ENCODE data around the gene MMP25.
"Not testable (repeated sequence)": the region's sequence is repeated elsewhere in the genome, so short reads cannot be mapped to it uniquely, and the experiment has no call there.

MMP25 gene

DNA sequence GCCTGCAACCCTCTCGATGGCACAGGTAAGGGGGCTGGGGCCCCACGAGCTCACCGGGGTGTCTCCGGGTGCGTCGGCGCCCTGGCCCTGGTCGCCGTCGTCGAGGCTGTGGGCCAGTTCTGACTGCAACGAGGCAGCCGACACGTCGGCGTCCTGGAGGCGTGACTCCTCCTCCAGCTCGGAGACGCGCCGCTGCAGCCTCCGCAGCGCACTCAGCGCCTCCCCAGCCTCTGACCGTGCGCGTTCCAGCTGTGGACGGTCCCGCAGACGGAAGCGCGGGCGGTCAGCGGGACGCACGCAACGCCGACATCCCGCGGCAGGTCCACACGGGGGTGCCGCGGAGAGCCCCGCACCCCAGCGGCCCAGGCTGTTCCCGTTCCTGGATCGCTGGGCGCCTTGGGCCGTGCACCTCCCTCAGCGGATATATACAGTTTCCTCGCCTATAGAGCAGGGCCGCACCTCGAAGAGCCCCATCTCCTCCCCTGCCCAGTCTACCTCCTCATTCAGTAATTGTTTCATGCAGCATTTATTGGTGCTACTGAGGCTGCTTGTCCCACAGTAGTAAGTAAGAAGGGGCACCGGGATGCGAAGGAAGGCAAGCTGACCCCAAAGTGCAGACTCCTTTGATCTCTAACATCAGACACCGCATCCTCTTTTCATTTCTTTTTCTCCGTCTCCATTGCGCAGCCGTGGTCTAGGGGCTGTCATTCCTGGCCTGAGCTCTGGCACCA, 16.7 kb upstream of the MMP25 start:
- in situ Hi-C loops (cut with HindIII; ENCODE audit: low sequenced_read_pairs): no loop called here

DNA sequence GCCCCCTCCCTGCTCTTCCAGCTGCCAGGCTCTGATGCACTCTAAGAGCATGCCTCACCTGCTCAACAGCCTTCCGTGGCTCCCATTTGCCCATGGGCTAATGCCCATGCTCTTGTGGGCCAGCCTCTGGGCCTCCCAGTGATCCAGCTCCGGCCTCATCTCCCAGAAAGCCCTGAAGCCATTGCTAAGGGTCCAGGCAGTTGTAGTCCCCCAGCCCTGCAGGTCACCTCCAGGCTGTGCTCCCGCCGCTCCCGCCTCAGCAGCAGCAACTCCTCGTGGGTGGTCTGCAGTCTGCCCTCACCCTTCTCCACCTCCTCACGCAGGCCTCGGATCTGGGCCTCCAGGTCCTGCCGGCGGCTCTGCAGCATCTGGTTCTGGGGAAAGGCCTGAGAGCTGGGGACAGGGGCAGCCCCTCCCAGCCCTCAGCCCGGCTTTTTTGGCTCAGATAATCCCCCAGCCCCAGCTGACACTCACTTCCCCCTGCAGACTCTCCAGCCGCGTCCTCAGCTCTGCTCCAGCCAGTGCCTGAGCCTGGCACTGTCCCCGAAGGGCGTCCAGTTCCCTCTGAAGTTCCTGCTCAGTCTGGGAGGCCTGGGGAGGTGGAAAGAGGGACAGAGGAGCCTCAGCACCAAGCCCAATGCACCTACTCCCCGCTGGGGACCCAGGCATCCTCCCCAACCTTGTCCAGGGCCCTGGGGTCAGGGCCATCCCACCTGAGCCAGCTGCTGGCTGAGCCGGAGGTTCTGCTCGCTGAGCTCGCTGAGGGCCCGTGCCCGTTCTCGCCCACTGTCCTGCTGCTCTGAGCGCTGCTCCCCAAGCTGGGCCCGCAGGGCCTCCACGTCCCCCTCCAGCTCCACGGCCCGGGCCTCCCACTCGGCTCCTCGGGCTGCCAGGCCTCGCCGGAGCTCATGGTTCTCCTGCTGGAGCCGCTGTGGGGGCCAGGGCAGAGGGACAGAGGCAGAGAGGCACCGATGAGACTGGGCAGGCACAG, 15.8 kb upstream of the MMP25 start:
- in situ Hi-C loops (cut with HindIII; ENCODE audit: low sequenced_read_pairs): no loop called here

DNA sequence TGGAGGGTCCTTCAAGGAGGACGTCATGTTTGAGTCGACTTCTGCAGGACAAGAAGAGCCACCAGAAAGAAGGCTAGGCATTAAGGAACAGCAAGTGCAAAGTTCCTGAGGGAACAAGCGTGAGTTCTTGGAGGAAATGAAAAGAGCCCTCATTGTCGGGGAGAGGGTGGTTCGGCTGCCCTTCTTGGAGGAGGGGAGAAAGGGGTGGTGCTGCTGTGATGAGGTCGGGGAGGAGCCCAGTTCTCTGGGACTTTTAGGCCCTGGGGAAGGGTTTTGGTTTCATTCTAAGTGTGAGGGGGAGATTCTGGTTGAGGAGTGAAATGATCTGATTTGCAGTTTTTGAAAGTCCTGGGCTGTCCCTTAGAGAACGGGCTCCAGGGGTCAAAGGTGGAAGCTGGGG, 13.7 kb upstream of the MMP25 start:
- in situ Hi-C loops (cut with HindIII; ENCODE audit: low sequenced_read_pairs): no loop called here

DNA sequence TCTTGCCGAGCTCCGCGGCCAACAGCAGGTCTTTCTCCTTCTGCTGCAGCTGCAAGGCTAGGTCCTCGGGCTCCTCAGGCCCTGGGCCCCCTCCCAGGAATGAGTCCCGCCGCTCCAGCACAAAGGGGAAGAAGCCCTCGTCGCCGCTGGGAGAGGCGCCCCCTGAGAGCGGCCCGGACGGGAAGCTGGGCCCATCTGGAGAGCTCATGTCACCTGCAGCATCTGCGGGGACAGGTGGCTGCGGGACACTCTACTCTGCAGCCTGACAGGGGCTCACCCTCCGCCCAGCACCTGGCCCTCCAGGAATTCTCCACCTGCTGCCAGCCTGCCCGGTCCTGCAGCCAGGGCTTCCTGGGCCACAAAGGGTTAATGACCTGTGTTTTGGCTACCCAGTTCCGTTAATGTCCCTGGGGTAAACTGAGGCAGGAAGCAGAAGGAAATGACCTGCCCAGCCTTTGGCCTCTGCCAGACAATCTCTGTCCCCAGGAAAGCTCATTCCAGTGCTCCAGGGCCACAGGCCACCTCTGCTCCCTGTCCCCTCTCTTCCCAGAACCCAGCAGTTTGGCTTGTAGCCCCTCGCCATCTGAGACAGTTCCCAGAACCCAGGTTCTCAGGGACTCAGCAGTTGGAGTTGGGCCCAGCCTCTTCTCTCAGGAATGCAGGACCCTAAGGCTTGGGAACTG, 10.9 kb upstream of the MMP25 start:
- in situ Hi-C loops (cut with HindIII; ENCODE audit: low sequenced_read_pairs): no loop called here

DNA sequence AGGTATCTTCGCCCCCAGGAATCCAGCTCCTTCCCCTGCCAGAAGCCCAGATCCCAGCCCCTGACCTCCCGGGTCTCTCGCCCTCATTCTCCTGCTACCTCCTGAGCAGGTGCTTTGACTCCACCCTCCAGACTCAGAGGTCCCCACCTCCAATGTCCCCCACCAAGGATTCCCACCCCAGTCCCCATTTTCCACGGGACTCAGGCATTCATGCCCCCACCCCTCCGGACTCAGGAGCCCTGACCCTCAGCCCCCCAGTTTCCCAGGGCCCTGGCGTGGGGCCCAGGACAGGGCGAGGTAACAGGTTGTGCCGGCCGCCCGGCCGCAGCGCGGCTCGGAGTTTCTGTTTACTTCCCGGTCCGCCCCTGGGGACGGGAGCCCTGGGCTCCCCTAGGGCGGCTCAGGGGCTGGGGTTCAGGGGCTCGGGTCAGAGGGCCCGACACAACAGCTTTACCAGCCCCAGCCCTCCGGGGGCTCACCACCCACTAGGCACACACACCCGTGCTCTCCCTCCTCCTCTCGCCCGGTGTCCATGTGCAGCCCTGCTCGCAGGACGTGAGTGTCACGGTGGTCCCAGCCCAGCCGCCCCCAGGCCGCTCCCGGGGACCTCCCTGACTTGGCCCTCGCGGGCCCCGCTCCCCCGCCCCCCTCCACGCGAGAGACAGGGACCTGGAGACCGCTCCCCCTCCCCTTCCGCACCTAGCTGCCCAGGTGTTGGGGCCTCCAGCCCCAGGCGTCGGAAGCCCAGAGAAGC, 10.2 kb upstream of the MMP25 start:
- in situ Hi-C loops (cut with HindIII; ENCODE audit: low sequenced_read_pairs): no loop called here

DNA sequence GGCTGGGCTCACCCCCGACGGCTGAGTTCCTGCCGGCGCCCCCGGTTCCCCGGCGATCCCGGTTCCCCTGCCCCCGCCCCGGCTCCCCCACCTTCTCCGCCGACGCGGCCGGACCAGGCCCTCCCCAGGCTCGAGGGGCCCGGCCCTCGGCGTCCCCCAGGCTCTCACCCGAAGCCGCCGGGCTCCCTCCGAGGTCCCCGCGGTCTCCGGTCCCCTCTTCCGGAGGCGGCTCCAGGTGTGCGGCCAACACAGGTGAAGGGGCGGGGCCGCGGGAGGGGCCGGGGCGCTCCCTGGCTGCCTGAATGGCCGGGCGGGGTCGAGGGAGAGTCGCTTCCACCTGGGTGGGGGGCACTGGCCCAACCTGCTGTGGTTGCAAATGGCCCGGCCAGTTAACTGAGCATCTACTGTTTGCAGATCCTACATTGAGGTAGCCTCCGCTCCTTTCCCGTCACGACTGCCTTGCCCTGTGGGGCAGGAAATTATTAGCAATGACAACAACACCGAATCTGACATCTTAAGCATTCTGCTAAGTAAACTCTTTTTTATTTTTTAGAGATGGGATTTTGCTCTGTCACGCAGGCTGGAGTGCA, 9.5 kb upstream of the MMP25 start, which contains the start of gene BICDL2:
TSS of gene BICDL2 (minus strand) at position 219 of the 590 bp plus-strand sequence. CDS start 1,448 bp downstream, outside the sequence.
- in situ Hi-C loops (cut with HindIII; ENCODE audit: low sequenced_read_pairs): no loop called here

DNA sequence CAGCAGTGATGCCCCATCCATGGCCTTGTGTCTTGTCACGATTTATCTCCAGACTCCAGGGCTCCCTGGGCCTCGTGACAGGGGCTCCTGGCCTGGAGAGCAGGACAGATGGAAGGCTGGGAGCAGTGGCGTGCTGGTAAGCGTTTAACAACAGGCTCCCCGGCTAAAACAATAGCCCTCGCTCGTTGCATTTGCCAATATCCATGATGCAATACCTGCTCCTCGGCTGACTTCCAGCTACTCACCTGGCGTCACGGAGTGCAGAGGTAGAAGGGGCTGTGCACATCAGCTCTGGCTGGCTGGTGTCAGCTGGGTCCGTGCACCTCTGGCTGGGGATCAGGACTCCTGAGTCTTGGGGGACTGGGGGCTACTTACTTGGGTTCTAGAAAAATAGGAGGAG, 8.1 kb upstream of the MMP25 start:
- in situ Hi-C loops (cut with HindIII; ENCODE audit: low sequenced_read_pairs): no loop called here

DNA sequence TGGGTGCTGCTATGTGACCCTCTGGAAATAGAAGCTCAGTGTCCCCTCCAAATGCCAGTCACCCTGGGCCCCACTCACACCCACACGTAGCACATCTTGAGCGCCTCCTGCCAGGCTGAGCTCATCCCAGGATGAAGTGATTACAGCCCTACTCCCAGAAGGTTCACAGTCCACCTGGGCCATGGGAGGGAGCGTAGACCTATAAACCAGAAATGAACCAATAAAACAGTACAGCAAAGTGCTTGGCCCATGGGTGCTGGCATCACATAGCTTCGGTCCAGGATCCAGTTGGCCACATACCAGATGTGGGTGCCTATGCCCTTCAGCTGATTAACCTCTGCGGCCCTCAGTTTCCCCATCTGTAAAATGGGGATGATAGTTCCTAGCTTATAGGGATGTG, 7.5 kb upstream of the MMP25 start:
- in situ Hi-C loops (cut with HindIII; ENCODE audit: low sequenced_read_pairs): no loop called here

DNA sequence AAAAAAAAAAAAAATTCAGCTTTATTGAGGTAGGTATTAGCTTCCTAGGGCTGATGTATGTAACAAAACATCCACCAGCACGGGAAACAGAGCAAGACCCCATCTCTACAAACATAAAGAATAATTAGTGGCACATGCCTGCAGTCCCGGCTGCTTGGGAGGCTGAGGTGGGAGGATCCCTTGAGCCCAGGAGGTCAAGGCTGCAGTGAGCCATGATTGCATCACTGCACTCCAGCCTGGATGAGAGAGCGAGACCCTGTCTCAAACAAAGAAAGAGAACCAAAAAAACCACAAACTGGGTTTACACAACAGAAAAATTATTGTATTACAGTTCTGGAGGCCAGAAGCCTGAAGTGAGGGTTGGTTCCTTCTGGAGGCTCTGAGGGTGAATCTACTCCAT, 4.0 kb upstream of the MMP25 start:
- in situ Hi-C loops (cut with HindIII; ENCODE audit: low sequenced_read_pairs): no loop called here

DNA sequence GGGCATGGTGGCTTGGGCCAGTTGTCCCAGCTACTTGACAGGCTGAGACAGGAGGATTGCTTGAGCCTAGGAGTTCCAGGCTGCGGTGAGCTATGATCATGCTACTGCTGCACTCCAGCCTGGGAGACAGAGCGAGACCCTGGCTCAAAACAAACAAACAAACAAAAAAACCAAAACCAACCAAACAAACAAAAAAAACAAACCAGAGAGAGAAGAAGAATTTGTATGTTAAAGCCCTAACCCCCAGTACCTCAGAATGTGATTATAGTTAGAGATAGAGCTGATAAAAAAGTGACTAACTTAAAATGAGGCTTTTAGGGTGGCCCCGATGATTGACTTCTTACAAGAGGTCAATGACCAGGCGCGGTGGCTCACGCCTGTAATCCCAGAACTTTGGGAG, 1.7 kb upstream of the MMP25 start:
- in situ Hi-C loops (cut with HindIII; ENCODE audit: low sequenced_read_pairs): loop anchor here (5.0 kb wide), 2 partner anchors 53 to 108 kb away; partner anchors contain the start of gene ZSCAN10

DNA sequence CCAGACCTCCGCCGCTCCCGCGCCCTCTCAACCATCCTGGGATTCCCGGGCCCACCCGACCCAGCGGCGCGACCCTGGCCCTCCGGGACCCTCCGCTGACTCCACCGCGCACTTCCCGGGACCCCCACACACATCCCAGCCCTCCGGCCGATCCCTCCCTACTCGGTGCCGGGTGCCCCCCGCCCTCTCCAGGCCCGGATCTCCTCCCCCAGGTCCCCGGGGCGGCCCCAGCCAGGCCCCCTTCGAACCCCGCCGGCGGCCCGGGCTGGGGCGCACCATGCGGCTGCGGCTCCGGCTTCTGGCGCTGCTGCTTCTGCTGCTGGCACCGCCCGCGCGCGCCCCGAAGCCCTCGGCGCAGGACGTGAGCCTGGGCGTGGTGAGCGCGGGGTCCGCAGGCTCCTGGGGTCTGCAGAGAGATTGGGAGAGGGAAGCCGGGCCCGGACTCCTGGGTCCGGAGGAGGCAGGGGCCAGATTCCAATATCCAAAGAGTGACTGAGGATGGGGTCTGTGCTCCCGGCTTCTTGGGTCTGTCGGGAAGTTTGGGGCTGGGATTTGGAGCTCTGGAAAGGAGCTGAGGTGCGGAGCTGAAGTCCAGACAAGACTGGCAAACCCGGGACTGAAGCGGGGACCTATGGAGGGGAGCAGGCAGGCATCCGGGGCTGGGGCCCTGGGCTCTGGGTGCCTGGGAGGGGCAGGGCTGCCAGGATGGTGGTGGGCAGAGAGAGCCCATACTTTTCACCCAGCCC, 453 bp downstream of the MMP25 start:
- in situ Hi-C loops (cut with HindIII; ENCODE audit: low sequenced_read_pairs): loop anchor here (5.0 kb wide), 2 partner anchors 50 to 105 kb away; partner anchors contain the start of gene ZSCAN10

DNA sequence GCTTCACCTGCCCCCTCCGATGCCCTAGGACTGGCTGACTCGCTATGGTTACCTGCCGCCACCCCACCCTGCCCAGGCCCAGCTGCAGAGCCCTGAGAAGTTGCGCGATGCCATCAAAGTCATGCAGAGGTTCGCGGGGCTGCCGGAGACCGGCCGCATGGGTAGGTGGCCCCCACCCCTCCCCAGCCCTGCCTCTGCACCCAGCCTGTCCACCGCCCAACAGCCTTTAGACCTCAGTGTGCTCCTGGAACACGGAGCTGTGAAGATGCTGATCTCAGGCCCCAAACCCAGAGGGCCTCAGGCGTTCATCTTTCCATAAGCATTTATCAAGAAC, 993 bp downstream of the MMP25 start:
- in situ Hi-C loops (cut with HindIII; ENCODE audit: low sequenced_read_pairs): loop anchor here (5.0 kb wide), 2 partner anchors 50 to 105 kb away; partner anchors contain the start of gene ZSCAN10

DNA sequence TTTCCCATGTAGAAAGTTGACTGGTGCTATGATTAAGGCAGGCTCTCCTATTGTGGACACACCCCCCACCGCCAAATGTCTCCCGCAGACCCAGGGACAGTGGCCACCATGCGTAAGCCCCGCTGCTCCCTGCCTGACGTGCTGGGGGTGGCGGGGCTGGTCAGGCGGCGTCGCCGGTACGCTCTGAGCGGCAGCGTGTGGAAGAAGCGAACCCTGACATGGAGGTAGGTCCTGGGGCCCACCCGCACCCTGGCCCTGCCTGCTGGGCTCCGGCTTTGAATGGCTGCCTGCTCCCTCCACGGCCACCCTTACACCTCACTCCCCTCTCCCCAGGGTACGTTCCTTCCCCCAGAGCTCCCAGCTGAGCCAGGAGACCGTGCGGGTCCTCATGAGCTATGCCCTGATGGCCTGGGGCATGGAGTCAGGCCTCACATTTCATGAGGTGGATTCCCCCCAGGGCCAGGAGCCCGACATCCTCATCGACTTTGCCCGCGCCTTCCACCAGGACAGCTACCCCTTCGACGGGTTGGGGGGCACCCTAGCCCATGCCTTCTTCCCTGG, 3.6 kb downstream of the MMP25 start:
- in situ Hi-C loops (cut with HindIII; ENCODE audit: low sequenced_read_pairs): loop anchor here (5.0 kb wide), 2 partner anchors 47 to 102 kb away; partner anchors contain the start of gene ZSCAN10

DNA sequence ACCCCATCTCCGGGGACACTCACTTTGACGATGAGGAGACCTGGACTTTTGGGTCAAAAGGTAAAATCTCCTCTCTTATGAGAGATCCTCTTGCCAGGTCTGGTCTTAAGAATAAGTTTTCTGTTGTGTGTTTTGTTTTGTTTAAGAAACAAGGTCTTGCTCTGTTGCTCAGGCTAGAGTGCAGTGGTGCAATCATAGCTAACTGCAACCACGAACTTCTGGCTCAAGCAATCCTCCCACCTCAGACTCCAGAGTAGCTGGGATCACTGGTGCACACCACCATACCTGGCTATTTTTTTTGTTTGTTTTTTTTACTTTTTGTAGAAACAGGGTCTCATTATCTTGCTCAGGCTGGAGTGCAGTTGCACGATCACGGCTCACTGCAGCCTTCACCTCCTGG, 4.1 kb downstream of the MMP25 start:
- in situ Hi-C loops (cut with HindIII; ENCODE audit: low sequenced_read_pairs): no loop called here

DNA sequence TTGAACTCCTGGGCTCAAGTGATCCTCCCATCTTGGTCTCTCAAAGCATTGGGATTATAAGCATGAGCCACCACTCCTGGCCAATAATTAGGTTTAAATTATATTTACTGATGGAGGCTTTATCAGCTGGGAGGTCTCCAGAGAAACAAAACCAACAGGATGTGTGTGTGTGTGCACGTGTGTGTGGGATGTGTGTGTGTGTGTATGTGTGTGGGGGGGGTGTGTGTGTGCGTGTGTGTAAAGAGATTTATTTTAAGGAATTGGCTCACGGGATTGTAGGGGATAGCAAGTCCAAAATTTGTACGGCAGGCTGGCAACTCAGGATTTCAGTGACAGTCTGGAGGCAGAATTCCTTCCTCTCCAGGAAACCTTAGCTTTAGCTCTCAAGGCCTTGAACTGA, 4.6 kb downstream of the MMP25 start:
- in situ Hi-C loops (cut with HindIII; ENCODE audit: low sequenced_read_pairs): no loop called here

DNA sequence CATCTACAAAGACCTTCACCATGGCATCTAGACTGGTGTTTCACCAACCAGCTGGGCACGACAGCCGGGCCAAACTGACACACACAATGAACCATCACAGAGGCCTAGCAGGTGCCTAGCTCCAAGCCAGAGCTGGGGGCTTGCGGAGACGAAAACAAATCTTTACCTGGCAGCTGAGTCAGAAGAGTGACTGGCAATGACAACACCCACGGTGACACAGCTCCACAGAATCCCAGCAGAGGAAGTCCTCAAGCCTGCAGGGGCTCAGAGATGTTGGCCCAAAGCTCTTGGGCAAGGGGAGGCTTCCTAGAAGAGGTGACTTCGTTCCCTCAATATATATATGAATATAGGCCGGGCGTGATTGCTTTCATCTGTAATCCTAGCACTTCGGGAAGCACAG, 5.1 kb downstream of the MMP25 start:
- in situ Hi-C loops (cut with HindIII; ENCODE audit: low sequenced_read_pairs): no loop called here

DNA sequence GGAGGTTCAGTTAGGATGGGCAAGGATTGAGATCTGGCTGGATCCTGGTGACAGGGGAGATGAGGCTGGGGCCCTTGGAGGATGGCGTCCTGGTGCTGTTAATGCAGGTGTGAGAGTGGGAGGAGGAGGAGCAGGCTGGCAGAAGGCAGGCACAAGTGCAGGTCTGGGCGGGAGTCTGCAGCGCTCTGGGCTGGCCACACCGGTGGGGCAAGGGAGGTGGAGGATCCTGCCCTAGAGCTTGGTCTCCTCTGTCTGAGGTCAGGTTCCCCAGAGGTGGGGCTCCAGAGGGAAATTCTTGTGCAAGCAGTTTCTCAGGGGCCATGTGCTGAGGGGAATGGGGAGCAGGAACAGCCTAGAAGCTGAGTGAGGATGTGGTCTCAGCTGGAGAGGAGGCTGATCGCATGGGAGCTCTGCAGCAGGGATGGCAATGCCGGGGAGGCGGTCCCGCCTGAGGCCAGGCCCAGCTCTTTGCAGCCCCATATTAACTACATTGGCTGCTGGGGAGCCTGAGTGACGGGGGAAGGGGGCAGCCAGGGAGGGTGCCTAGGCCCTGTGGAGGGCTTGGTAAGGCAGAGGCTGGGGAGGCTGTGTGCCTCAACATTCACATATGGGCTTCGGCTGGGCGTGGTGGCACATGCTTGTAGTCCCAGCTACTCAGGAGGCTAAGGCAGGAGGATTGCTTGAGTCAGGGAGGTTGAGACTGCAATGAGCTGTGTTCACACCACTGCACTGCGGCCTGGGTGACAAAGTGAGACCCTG, 6.4 kb downstream of the MMP25 start:
- in situ Hi-C loops (cut with HindIII; ENCODE audit: low sequenced_read_pairs): not testable (repeated sequence)

DNA sequence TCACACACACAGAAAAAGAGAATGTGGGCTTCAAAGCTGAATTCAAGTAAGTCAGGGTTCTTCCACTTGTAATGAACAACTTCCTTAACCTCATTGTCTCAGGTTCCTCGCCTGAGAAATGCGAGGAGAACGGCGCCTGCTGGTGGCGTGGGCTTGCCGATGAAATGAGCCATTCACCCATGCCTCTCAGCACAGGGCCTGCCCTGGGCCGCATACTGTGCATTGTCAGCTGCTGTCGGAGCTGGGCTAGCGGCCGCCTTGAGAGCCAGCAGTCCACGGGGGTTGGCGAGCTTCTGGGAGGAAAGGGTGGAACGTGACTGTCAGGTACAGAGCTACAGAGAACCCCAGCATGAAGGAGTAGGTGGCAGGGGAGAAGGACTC, 7.0 kb downstream of the MMP25 start:
- in situ Hi-C loops (cut with HindIII; ENCODE audit: low sequenced_read_pairs): not testable (repeated sequence)

Data from endothelial cell of hepatic sinusoid (primary cell).